K562 (cell line): Measurements from ENCODE around the gene RPS8. TPM values are rescaled to one million over a fixed set of nuclear protein-coding genes. Genes with fewer than 3 reads are reported as not detected.

Source experiments
- ADNP ChIP-seq: fragments of 200-800 bp; sonication (Bioruptor generic); IDR thresholded peaks from 2 replicates; pipeline ENCODE4 v1.6.1; 2016; ENCODE audit warnings: missing genetic modification characterization, missing compliant biosample characterization
- BCOR ChIP-seq: fragments of 450-650 bp; IDR thresholded peaks from 2 replicates; pipeline ENCODE4 v1.6.1; 2016
- CBFA2T3 ChIP-seq: fragments of 450-650 bp; IDR thresholded peaks from 2 replicates; pipeline ENCODE4 v1.6.1; 2017
- ESRRA ChIP-seq: fragments of 450-650 bp; IDR thresholded peaks from 2 replicates; pipeline ENCODE4 v1.6.1; 2014; ENCODE audit warnings: low read depth, mild to moderate bottlenecking, moderate library complexity, borderline replicate concordance
- FOXJ2 ChIP-seq: fragments of 200-800 bp; sonication (Bioruptor generic); IDR thresholded peaks from 2 replicates; pipeline ENCODE4 v1.6.1; 2016; ENCODE audit warnings: missing genetic modification characterization, missing compliant biosample characterization
- FOXP1 ChIP-seq: sonication (generic); formaldehyde crosslinking; IDR thresholded peaks from 2 replicates; pipeline ENCODE4 v1.8.0; 2022; ENCODE audit warnings: mild to moderate bottlenecking, missing genetic modification reagents
- GATAD2B ChIP-seq: fragments of 450-650 bp; IDR thresholded peaks from 2 replicates; pipeline ENCODE4 v1.6.1; 2017; ENCODE audit warnings: mild to moderate bottlenecking, borderline replicate concordance
- HDAC3 ChIP-seq: fragments of 450-650 bp; IDR thresholded peaks from 2 replicates; pipeline ENCODE4 v1.6.1; 2018; ENCODE audit warnings: borderline replicate concordance, mild to moderate bottlenecking, moderate library complexity; ENCODE audit not compliant: partially characterized antibody
- HNRNPUL1 ChIP-seq: fragments of 200-400 bp; formaldehyde crosslinking; IDR thresholded peaks from 2 replicates; pipeline ENCODE4 v1.6.1; 2017; ENCODE audit warnings: low read length
- KAT2B ChIP-seq: IDR thresholded peaks from one replicate; pipeline ENCODE4 v1.6.1; 2012; ENCODE audit warnings: low read depth, mild to moderate bottlenecking, control low read depth, inconsistent platforms, low read length, moderate library complexity
- MAFF ChIP-seq: IDR thresholded peaks from 2 replicates; pipeline ENCODE4 v1.6.1; 2012; ENCODE audit warnings: low read length, improper control_type of control experiment
- MTF1 ChIP-seq: fragments of 250-450 bp; sonication (Bioruptor Pico); IDR thresholded peaks from 2 replicates; pipeline ENCODE4 v1.9.0; 2021; ENCODE audit warnings: moderate library complexity, mild to moderate bottlenecking, inconsistent platforms, borderline replicate concordance
- MYNN ChIP-seq, 2 experiments: sonication (generic); formaldehyde crosslinking in 1 of 2; IDR thresholded peaks; 2 replicates each; pipeline versions ENCODE4 v1.5.0 to v1.6.1; 2016 to 2020; ENCODE audit warnings: antibody characterized with exemption in 1 of 2, missing genetic modification reagents in 1 of 2
- NBN ChIP-seq: fragments of 450-650 bp; IDR thresholded peaks from 2 replicates; pipeline ENCODE4 v1.6.1; 2016; ENCODE audit warnings: low read depth, mild to moderate bottlenecking
- NFIX ChIP-seq: fragments of 250-450 bp; sonication (Bioruptor Pico); IDR thresholded peaks from 2 replicates; pipeline ENCODE4 v1.4.0; 2020; ENCODE audit warnings: low read depth, mild to moderate bottlenecking, moderate library complexity
- SAFB2 ChIP-seq: fragments of 200-400 bp; formaldehyde crosslinking; IDR thresholded peaks from 2 replicates; pipeline ENCODE4 v1.6.1; 2018; ENCODE audit warnings: borderline replicate concordance, low read length, low read depth, moderate library complexity; ENCODE audit not compliant: severe bottlenecking
- SNRNP70 ChIP-seq: fragments of 200-400 bp; formaldehyde crosslinking; optimal IDR thresholded peaks from 2 replicates; pipeline ENCODE3; 2017; ENCODE audit warnings: low read depth, low read length
- SUPT5H ChIP-seq: fragments of 450-650 bp; IDR thresholded peaks from 2 replicates; pipeline ENCODE4 v1.6.1; 2016
- ZBED1 ChIP-seq: IDR thresholded peaks from 2 replicates; pipeline ENCODE4 v1.6.1; 2014
- ZC3H8 ChIP-seq: fragments of 450-650 bp; IDR thresholded peaks from 2 replicates; pipeline ENCODE4 v1.6.1; 2017
- ZFP36 ChIP-seq: fragments of 150-350 bp; IDR thresholded peaks from 2 replicates; pipeline ENCODE4 v1.6.1; 2018; ENCODE audit warnings: low read length, low read depth; ENCODE audit not compliant: partially characterized antibody
- ZNF133 ChIP-seq: fragments of 250-450 bp; sonication (Bioruptor Pico); IDR thresholded peaks from 2 replicates; pipeline ENCODE4 v1.4.0; 2020; ENCODE audit warnings: mild to moderate bottlenecking
- ZNF165 ChIP-seq: fragments of 250-450 bp; sonication (Bioruptor Pico); IDR thresholded peaks from 2 replicates; pipeline ENCODE4 v1.4.0; 2020; ENCODE audit warnings: borderline replicate concordance
- ZNF431 ChIP-seq: sonication (generic); formaldehyde crosslinking; IDR thresholded peaks from 2 replicates; pipeline ENCODE4 v1.8.0; 2022; ENCODE audit warnings: mild to moderate bottlenecking, missing genetic modification reagents
- ZNF584 ChIP-seq: fragments of 200-800 bp; sonication (Bioruptor generic); IDR thresholded peaks from 2 replicates; pipeline ENCODE4 v1.6.1; 2016; ENCODE audit warnings: low read depth, mild to moderate bottlenecking, missing genetic modification characterization, missing compliant biosample characterization
- ZNF695 ChIP-seq: fragments of 450-650 bp; formaldehyde crosslinking; IDR thresholded peaks from 2 replicates; pipeline ENCODE4 v1.4.0; 2020; ENCODE audit warnings: mild to moderate bottlenecking, moderate library complexity
- ZNF75A ChIP-seq: fragments of 450-650 bp; formaldehyde crosslinking; IDR thresholded peaks from 2 replicates; pipeline ENCODE4 v1.4.0; 2020; ENCODE audit warnings: mild to moderate bottlenecking
- ZNF778 ChIP-seq: fragments of 450-650 bp; formaldehyde crosslinking; IDR thresholded peaks from 2 replicates; pipeline ENCODE4 v1.4.0; 2020; ENCODE audit warnings: mild to moderate bottlenecking, moderate library complexity
- polyA plus RNA-seq, 8 experiments: library from polyadenylated mRNA; depleted of rRNA in 4 of 8; stranded (reverse) in 5 of 8; unstranded in 3 of 8; fragments of >200 nt; fragmentation: Nextera tagmentation in 2 of 8; fragmentation: Illumina TruSeq in 1 of 8; extraction: Ambion mirVana in 2 of 8; extraction: Trizol in 1 of 8; gene quantifications; 2 replicates each; pipeline versions ENCODE4 v1.2.1 to v1.2.3, GENCODE V29; 2011 to 2014; ENCODE audit warnings: inconsistent platforms in 1 of 8, missing spikeins in 1 of 8
- total RNA-seq, 7 experiments: library from RNA; depleted of rRNA in 6 of 7; stranded (reverse); fragments of >200 nt in 6 of 7; fragmentation: Illumina TruSeq in 2 of 7; extraction: Trizol in 2 of 7; gene quantifications; 2 replicates each; pipeline versions ENCODE4 v1.2.1 to v1.2.3, GENCODE V29; 2011 to 2021; ENCODE audit warnings: low replicate concordance in 1 of 7
- TF ChIP-seq, protein P1 (sequence below): fragments of 450-650 bp; IDR thresholded peaks from 2 replicates; pipeline ENCODE4 v1.6.1; 2018; ENCODE audit warnings: mild to moderate bottlenecking, low read depth; ENCODE audit not compliant: partially characterized antibody
- TF ChIP-seq, protein P2 (sequence below): fragments of 450-650 bp; IDR thresholded peaks from 2 replicates; pipeline ENCODE4 v1.6.1; 2016

RPS8 gene
- total and polyA plus RNA-seq, 9 of the 15 experiments (the other 6 are each of a cell fraction or from before 2014, with no cell fraction given) = 2,431 to 4,168 (median 3,109) TPM

DNA sequence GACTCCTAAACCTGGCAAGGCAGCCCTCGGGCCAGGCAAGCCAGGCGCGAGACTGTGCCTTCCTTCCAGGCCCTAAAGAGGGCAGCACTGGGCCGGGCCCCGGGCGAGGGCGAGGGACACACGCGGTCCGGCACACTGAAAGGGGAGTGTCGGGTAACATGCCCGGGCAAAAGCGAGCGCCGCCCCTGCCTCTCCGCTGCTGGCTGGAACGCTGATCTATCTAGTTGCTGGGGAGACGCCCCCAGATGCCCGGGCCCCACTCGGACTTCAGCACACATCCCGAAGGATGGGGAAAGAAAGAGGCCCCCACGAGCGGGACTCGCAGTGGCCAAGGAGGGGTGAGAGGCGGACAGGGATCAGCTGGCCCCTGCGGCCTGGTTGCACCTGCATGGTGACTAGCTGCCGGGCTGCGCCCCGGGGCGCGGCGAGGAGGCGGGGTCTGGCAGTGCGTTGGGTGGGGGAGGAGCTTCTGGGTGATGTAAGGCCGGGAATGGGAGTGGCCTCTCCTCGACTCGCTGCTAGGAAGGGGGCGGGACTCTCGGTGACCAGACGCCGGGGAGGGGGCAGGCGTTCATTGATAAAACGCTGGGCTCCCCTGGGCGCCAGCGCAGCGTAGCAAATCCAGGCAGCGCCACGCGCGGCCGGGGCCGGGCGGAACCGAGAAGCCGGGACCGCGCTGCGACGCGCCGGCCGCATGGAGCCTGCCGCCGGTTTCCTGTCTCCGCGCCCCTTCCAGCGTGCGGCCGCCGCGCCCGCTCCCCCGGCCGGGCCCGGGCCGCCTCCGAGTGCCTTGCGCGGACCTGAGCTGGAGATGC, 24.6 kb downstream of the RPS8 start, which contains the start of gene PLK3 (continued):
- TF ChIP-seq, protein P1, sequence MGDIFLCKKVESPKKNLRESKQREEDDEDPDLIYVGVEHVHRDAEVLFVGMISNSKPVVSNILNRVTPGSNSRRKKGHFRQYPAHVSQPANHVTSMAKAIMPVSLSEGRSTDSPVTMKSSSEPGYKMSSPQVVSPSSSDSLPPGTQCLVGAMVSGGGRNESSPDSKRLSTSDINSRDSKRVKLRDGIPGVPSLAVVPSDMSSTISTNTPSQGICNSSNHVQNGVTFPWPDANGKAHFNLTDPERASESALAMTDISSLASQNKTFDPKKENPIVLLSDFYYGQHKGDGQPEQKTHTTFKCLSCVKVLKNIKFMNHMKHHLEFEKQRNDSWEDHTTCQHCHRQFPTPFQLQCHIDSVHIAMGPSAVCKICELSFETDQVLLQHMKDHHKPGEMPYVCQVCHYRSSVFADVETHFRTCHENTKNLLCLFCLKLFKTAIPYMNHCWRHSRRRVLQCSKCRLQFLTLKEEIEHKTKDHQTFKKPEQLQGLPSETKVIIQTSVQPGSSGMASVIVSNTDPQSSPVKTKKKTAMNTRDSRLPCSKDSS = no peak
- TF ChIP-seq ZFP36 (no peak), NBN (peak; percentile 98), ZNF778 (CRISPR knock-in tag) (no peak), ZNF695 (no peak), MTF1 (CRISPR knock-in tag) (no peak), KAT2B (no peak), GATAD2B (peak; percentile 91), NFIX (CRISPR knock-in tag) (no peak), SUPT5H (peak; percentile 83), HDAC3 (no peak), SAFB2 (no peak), MYNN (IDR thresholded peaks at IDR 0.05) (peak; percentile 93), MYNN (CRISPR knock-in tag; IDR thresholded peaks at IDR 0.05) (no peak), ZNF165 (no peak), MAFF (no peak), ESRRA (peak; percentile 63; the same call in 1 of the 2 replicates), ADNP (tag) (no peak), CBFA2T3 (peak; percentile 51), SNRNP70 (no peak), BCOR (peak; percentile 74; the same call in 1 of the 2 replicates), ZNF133 (CRISPR knock-in tag) (no peak), ZNF431 (CRISPR knock-in tag) (0 out of 2 replicates have a peak, but pooled peaks have one; percentile 48), FOXJ2 (tag) (no peak; the same call in 1 of the 2 replicates), FOXP1 (peak; percentile 80), ZBED1 (0 out of 2 replicates have a peak, but pooled peaks have one; percentile 46), ZNF75A (CRISPR knock-in tag) (no peak), ZC3H8 (no peak; the same call in 1 of the 2 replicates), ZNF584 (CRISPR knock-in tag) (peak; percentile 79; the same call in 1 of the 2 replicates), HNRNPUL1 (no peak)
- TF ChIP-seq, protein P2, sequence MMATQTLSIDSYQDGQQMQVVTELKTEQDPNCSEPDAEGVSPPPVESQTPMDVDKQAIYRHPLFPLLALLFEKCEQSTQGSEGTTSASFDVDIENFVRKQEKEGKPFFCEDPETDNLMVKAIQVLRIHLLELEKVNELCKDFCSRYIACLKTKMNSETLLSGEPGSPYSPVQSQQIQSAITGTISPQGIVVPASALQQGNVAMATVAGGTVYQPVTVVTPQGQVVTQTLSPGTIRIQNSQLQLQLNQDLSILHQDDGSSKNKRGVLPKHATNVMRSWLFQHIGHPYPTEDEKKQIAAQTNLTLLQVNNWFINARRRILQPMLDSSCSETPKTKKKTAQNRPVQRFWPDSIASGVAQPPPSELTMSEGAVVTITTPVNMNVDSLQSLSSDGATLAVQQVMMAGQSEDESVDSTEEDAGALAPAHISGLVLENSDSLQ = peak; percentile 87
